Measurements from ENCODE around the gene TBC1D23. TPM values are rescaled to one million over a fixed set of nuclear protein-coding genes. Genes with fewer than 3 reads are reported as not detected.

Gene TBC1D23
- total and polyA plus RNA-seq, 2 of the 13 experiments (the other 11 are each of a cell fraction or from before 2014, with no cell fraction given), result 28.7 to 35.4 TPM

- TF ChIP-seq NR1H2 (CRISPR knock-in tag; IDR thresholded peaks at IDR 0.05; ENCODE audit: borderline replicate concordance, low read depth) (no peak), SIX1 (CRISPR knock-in tag; IDR thresholded peaks at IDR 0.05; ENCODE audit: borderline replicate concordance) (no peak), NCOA1 (CRISPR knock-in tag; IDR thresholded peaks at IDR 0.05) (no peak), ZBTB7B (CRISPR knock-in tag; IDR thresholded peaks at IDR 0.05) (peak; percentile 45; the same call in 1 of the 2 replicates), MAX (IDR thresholded peaks at IDR 0.05) (no peak; the same call in 1 of the 2 replicates), RBAK (CRISPR knock-in tag; IDR thresholded peaks at IDR 0.05) (no peak), ZNF691 (CRISPR knock-in tag; IDR thresholded peaks at IDR 0.05; ENCODE audit: borderline replicate concordance, low read depth) (peak; percentile 8), AKNA (CRISPR knock-in tag; IDR thresholded peaks at IDR 0.05; ENCODE audit: borderline replicate concordance) (no peak), CBX1 (IDR thresholded peaks at IDR 0.05; ENCODE audit: low read depth) (peak; percentile 29), SALL1 (CRISPR knock-in tag; IDR thresholded peaks at IDR 0.05) (no peak), ZSCAN12 (CRISPR knock-in tag; IDR thresholded peaks at IDR 0.05) (no peak), RARG (CRISPR knock-in tag; IDR thresholded peaks at IDR 0.05; ENCODE audit: low read depth) (0 out of 2 replicates have a peak, but pooled peaks have one; percentile 76), ZNF616 (CRISPR knock-in tag; IDR thresholded peaks at IDR 0.05; ENCODE audit: low read depth) (no peak), NFIC (IDR thresholded peaks at IDR 0.05; ENCODE audit: low read length) (0 out of 2 replicates have a peak, but pooled peaks have one; percentile 32), POLR2AphosphoS5 (IDR thresholded peaks at IDR 0.05; ENCODE audit: low read depth, low read length) (peak; percentile 89), ZFP41 (CRISPR knock-in tag; IDR thresholded peaks at IDR 0.05; ENCODE audit: borderline replicate concordance) (no peak), ZNF362 (CRISPR knock-in tag; IDR thresholded peaks at IDR 0.05; ENCODE audit: borderline replicate concordance) (0 out of 2 replicates have a peak, but pooled peaks have one; percentile 9), KAT7 (CRISPR knock-in tag; IDR thresholded peaks at IDR 0.05; ENCODE audit: borderline replicate concordance) (peak; percentile 13; the same call in 1 of the 2 replicates), POLR2G (IDR thresholded peaks at IDR 0.05; ENCODE audit: low read depth, low read length) (peak; percentile 67), ELF4 (CRISPR knock-in tag; IDR thresholded peaks at IDR 0.05; ENCODE audit: borderline replicate concordance) (0 out of 2 replicates have a peak, but pooled peaks have one; percentile 41), RFX5 (IDR thresholded peaks at IDR 0.05; ENCODE audit: low read depth, low read length) (no peak), IKZF5 (CRISPR knock-in tag; IDR thresholded peaks at IDR 0.05) (peak; percentile 4; the same call in 1 of the 2 replicates), SNRNP70 (IDR thresholded peaks at IDR 0.05; ENCODE audit: low read depth, low read length) (no peak)
Observed at GRCh38 chr3:100260081-100260684, 609 bp upstream of the TBC1D23 start (continued).

All from HepG2 (cell line).